Measurements from ENCODE around the gene GAGE13. TPM values are rescaled to one million over a fixed set of nuclear protein-coding genes. Genes with fewer than 3 reads are reported as not detected.
"Not testable (repeated sequence)": the region's sequence is repeated elsewhere in the genome, so short reads cannot be mapped to it uniquely, and the experiment has no call there.

GAGE13 gene
- total RNA-seq, 2 donors from 2014 or later = not detected

GRCh38 chrX:49300703-49301102 is 30.7 kb upstream of the GAGE13 start:
- Histone ChIP-seq H3K4me3 (no peak overlapping the region), H3K4me1 (replicated peaks) (no peaks in the 10 kb centered on the region), H3K9me3 (no peaks in the 10 kb centered on the region), H3K27me3 (replicated peaks; ENCODE audit: insufficient read depth) (no peaks in the 10 kb centered on the region), H3K27ac (no peak overlapping the region), H3K36me3 (no peaks in the 10 kb centered on the region)
- TF ChIP-seq POLR2A (IDR thresholded peaks at IDR 0.05) (no peak), POLR2AphosphoS5 (IDR thresholded peaks at IDR 0.05) (no peak), CTCF (IDR thresholded peaks at IDR 0.05) (no peak)
- WGBS = 87% methylated on average over 1 of the region's 1 CpG
- intact Hi-C loops (cut with DNase I) = no loop called here
- DNase-seq (ENCODE audit: low spot score) = no peak

GRCh38 chrX:49303346-49303745 is 28.0 kb upstream of the GAGE13 start, which contains the start of gene GAGE10:
Gene GAGE10, plus strand, starts transcription at chrX:49303646. Its CDS starts 1,214 bp downstream, at chrX:49304860.
- Histone ChIP-seq H3K36me3 (no peaks in the 10 kb centered on the region), H3K9me3 (no peaks in the 10 kb centered on the region), H3K27me3 (replicated peaks; ENCODE audit: insufficient read depth) (no peaks in the 10 kb centered on the region), H3K4me3 (no peak within 1 kb of the TSS), H3K27ac (no peak within 1 kb of the TSS), H3K4me1 (replicated peaks) (no peaks in the 10 kb centered on the region)
- DNase-seq (ENCODE audit: low spot score) = no peak
- TF ChIP-seq POLR2A (IDR thresholded peaks at IDR 0.05) (no peak), CTCF (IDR thresholded peaks at IDR 0.05) (no peak), POLR2AphosphoS5 (IDR thresholded peaks at IDR 0.05) (no peak)
- WGBS = 97% methylated on average over 6 of the region's 15 CpGs
- intact Hi-C loops (cut with DNase I) = no loop called here

- intact Hi-C loops (cut with DNase I); H3K36me3 ChIP-seq; H3K27ac ChIP-seq; H3K4me1 ChIP-seq (replicated peaks); H3K4me3 ChIP-seq; H3K9me3 ChIP-seq; DNase-seq (ENCODE audit: low spot score); H3K27me3 ChIP-seq (replicated peaks; ENCODE audit: insufficient read depth): not testable (repeated sequence)
- WGBS = 67% methylated on average over 2 of the region's 2 CpGs
Observed at GRCh38 chrX:49307775-49308174, 23.6 kb upstream of the GAGE13 start.

GRCh38 chrX:49308604-49309269 is 22.6 kb upstream of the GAGE13 start:
- no peak for DNase-seq (ENCODE audit: low spot score)
- no peaks in the 10 kb centered on the region for H3K27me3 ChIP-seq (replicated peaks; ENCODE audit: insufficient read depth)
- intact Hi-C loops (cut with DNase I) = no loop called here
- WGBS = 17% methylated on average over 15 of the region's 15 CpGs
- TF ChIP-seq POLR2A (IDR thresholded peaks at IDR 0.05) (no peak), POLR2AphosphoS5 (IDR thresholded peaks at IDR 0.05) (no peak), CTCF (IDR thresholded peaks at IDR 0.05) (no peak)
- H3K4me1 ChIP-seq (replicated peaks) = no peaks in the 10 kb centered on the region
- H3K27ac ChIP-seq = peak overlapping the region; percentile 63 to 78
- no peaks in the 10 kb centered on the region for H3K9me3 ChIP-seq
- H3K4me3 ChIP-seq = peak overlapping the region in 1 of 2 donors; percentile 13
- no peaks in the 10 kb centered on the region for H3K36me3 ChIP-seq

- Histone ChIP-seq H3K36me3 (no peaks in the 10 kb centered on the region), H3K4me3 (peak overlapping the region in 1 of 2 donors; percentile 13)
Observed at GRCh38 chrX:49309401-49309981, 21.9 kb upstream of the GAGE13 start.

More at GRCh38 chrX:49309401-49309981, 21.9 kb upstream of the GAGE13 start:
- intact Hi-C loops (cut with DNase I) = no loop called here
- Histone ChIP-seq H3K27ac (peak overlapping the region; percentile 63 to 78), H3K4me1 (replicated peaks) (no peaks in the 10 kb centered on the region), H3K9me3 (no peaks in the 10 kb centered on the region), H3K27me3 (replicated peaks; ENCODE audit: insufficient read depth) (no peaks in the 10 kb centered on the region)
- TF ChIP-seq CTCF (IDR thresholded peaks at IDR 0.05) = no peak
- TF ChIP-seq POLR2AphosphoS5 (IDR thresholded peaks at IDR 0.05) = no peak
- peak; percentile 5 for DNase-seq (ENCODE audit: low spot score)
- WGBS = 4% methylated on average over 8 of the region's 8 CpGs
